DOHH2 (cell line): ENCODE measurements around the gene ARRDC4.

Experiments
- H3F3A ChIP-seq: fragments of 200-600 bp; sonication (generic), shearing (Covaris generic); 2 replicates; pipeline ENCODE4 v1.6.0; 2016; ENCODE audit warnings: antibody characterized with exemption, mild to moderate bottlenecking; ENCODE audit not compliant: control insufficient read depth, insufficient read depth
- H3K27ac ChIP-seq: fragments of 200-600 bp; sonication (generic); 2 replicates; pipeline ENCODE4 v1.5.1; 2014; ENCODE audit warnings: low read depth, mild to moderate bottlenecking, low read length, moderate library complexity
- H3K27me3 ChIP-seq: fragments of 200-600 bp; sonication (generic); 2 replicates; pipeline ENCODE4 v1.6.1; 2014; ENCODE audit warnings: mild to moderate bottlenecking, low read length, mixed read lengths; ENCODE audit not compliant: control insufficient read depth
- H3K36me3 ChIP-seq: fragments of 200-600 bp; sonication (generic); 2 replicates; pipeline ENCODE4 v1.6.1; 2014; ENCODE audit warnings: mild to moderate bottlenecking, low read length, moderate library complexity, mixed read lengths; ENCODE audit not compliant: control insufficient read depth
- H3K4me1 ChIP-seq: fragments of 200-600 bp; sonication (generic); 2 replicates; pipeline ENCODE4 v1.6.1; 2014; ENCODE audit warnings: mild to moderate bottlenecking, low read length, mixed read lengths; ENCODE audit not compliant: control insufficient read depth
- H3K4me2 ChIP-seq: fragments of 200-600 bp; sonication (generic); 2 replicates; pipeline ENCODE4 v1.6.0; 2014; ENCODE audit warnings: mild to moderate bottlenecking, low read length, moderate library complexity
- H3K4me3 ChIP-seq: fragments of 200-600 bp; sonication (generic); 2 replicates; pipeline ENCODE4 v1.5.1; 2014; ENCODE audit warnings: mild to moderate bottlenecking, low read length, mixed read lengths
- H3K79me2 ChIP-seq: fragments of 200-600 bp; sonication (generic); 2 replicates; pipeline ENCODE4 v1.6.1; 2014; ENCODE audit warnings: mild to moderate bottlenecking, low read length, mixed read lengths; ENCODE audit not compliant: control insufficient read depth
- H3K9me2 ChIP-seq: fragments of 200-600 bp; sonication (generic); replicated peaks from 2 replicates; pipeline ENCODE4 v1.6.1; 2014; ENCODE audit warnings: mild to moderate bottlenecking, low read length, mixed read lengths; ENCODE audit not compliant: control insufficient read depth
- H3K9me3 ChIP-seq: fragments of 200-600 bp; sonication (generic); 2 replicates; pipeline ENCODE4 v1.6.1; 2014; ENCODE audit warnings: antibody characterized with exemption, low read length, mixed read lengths; ENCODE audit not compliant: control insufficient read depth, insufficient read depth
- H4K20me1 ChIP-seq: fragments of 200-600 bp; sonication (generic); 2 replicates; pipeline ENCODE4 v1.6.0; 2014; ENCODE audit warnings: low read depth, mild to moderate bottlenecking, antibody characterized with exemption, low read length, moderate library complexity; ENCODE audit not compliant: control insufficient read depth, insufficient read depth
- EZH2phosphoT487 ChIP-seq: fragments of 200-600 bp; sonication (generic); IDR thresholded peaks from 2 replicates; pipeline ENCODE4 v1.6.1; 2017; ENCODE audit warnings: borderline replicate concordance, mild to moderate bottlenecking, antibody characterized with exemption, low read length, moderate library complexity, mixed read lengths
- TF ChIP-seq, protein P1 (sequence below): fragments of 200-600 bp; sonication (generic); IDR thresholded peaks from one replicate; pipeline ENCODE4 v1.5.1; 2014; ENCODE audit warnings: antibody characterized with exemption, mild to moderate bottlenecking, low read depth, low read length; ENCODE audit not compliant: poor library complexity, severe bottlenecking

Gene ARRDC4, protein sequence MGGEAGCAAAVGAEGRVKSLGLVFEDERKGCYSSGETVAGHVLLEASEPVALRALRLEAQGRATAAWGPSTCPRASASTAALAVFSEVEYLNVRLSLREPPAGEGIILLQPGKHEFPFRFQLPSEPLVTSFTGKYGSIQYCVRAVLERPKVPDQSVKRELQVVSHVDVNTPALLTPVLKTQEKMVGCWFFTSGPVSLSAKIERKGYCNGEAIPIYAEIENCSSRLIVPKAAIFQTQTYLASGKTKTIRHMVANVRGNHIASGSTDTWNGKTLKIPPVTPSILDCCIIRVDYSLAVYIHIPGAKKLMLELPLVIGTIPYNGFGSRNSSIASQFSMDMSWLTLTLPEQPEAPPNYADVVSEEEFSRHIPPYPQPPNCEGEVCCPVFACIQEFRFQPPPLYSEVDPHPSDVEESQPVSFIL

DNA sequence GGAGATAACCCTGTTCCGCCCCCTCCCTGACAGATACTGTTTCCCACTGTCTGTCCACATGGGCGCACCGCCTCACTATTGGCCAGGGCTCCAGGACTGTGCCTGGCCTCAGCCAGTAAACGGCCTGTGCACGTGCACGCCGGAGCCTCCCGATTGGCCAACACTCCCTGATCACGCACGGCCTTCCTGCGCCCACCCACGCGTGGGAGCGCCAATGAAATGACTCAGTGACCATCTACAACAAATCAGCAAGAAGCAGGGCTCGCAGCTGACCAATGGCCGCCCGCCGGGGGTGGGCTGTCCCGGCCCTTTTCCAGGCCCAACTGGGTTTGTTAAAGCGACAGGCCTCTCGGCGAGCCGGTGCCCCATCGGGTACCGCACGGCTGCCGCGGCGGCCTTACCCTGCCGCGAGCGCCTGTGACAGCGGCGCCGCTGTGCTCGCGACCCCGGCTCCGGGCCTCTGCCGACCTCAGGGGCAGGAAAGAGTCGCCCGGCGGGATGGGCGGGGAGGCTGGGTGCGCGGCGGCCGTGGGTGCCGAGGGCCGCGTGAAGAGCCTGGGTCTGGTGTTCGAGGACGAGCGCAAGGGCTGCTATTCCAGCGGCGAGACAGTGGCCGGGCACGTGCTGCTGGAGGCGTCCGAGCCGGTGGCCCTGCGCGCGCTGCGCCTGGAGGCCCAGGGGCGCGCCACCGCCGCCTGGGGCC lies at the start of gene ARRDC4:
Gene ARRDC4 (plus strand): TSS at position 340 of the 703 bp plus-strand sequence. CDS start 159 bp downstream, at position 499.
- Histone ChIP-seq H4K20me1 (no peaks in the 10 kb centered on the region), H3K4me3 (no peak within 1 kb of the TSS), H3F3A (no peaks in the 10 kb centered on the region), H3K4me2 (no peak within 1 kb of the TSS), H3K4me1 (no peaks in the 10 kb centered on the region), H3K9me3 (no peaks in the 10 kb centered on the region; the same call in 1 of the 2 replicates), H3K27me3 (no peaks in the 10 kb centered on the region), H3K9me2 (no peaks in the 10 kb centered on the region), H3K27ac (no peak within 1 kb of the TSS), H3K36me3 (no peaks in the 10 kb centered on the region), H3K79me2 (no peaks in the 10 kb centered on the region)
- TF ChIP-seq, protein P1, sequence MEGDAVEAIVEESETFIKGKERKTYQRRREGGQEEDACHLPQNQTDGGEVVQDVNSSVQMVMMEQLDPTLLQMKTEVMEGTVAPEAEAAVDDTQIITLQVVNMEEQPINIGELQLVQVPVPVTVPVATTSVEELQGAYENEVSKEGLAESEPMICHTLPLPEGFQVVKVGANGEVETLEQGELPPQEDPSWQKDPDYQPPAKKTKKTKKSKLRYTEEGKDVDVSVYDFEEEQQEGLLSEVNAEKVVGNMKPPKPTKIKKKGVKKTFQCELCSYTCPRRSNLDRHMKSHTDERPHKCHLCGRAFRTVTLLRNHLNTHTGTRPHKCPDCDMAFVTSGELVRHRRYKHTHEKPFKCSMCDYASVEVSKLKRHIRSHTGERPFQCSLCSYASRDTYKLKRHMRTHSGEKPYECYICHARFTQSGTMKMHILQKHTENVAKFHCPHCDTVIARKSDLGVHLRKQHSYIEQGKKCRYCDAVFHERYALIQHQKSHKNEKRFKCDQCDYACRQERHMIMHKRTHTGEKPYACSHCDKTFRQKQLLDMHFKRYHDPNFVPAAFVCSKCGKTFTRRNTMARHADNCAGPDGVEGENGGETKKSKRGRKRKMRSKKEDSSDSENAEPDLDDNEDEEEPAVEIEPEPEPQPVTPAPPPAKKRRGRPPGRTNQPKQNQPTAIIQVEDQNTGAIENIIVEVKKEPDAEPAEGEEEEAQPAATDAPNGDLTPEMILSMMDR = no peak
- TF ChIP-seq EZH2phosphoT487 = no peak

DNA sequence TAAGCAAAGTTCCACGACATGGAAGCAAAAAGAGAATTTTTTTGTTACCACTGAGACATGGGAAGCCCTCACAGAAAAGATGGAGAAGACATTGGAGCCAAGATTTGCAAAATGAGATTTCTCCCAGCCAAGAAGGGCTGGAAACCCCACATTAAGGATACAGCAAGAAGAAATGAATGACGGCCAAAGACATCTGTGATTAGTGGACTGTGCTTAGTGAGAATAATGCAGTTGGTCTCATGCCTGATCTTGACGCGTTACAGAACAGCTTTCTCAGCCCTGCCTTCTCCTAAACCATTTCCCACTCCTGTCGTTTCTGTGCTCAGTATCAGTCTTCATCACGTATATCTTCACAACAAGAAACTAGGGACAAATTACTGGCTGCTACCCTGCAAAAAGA lies 45.8 kb upstream of the ARRDC4 start:
- H3K79me2 ChIP-seq = no peaks in the 10 kb centered on the region
- H3K27me3 ChIP-seq = peaks cover 3% of the 10 kb centered on the region; the same call in 1 of the 2 replicates
- H3K4me1 ChIP-seq = no peaks in the 10 kb centered on the region
- no peak for TF ChIP-seq EZH2phosphoT487
- TF ChIP-seq, protein P1 = no peak
- no peaks in the 10 kb centered on the region for H3F3A ChIP-seq
- no peaks in the 10 kb centered on the region for H3K9me3 ChIP-seq
- H3K27ac ChIP-seq = no peak overlapping the region
- no peaks in the 10 kb centered on the region for H4K20me1 ChIP-seq
- H3K36me3 ChIP-seq = no peaks in the 10 kb centered on the region
- H3K4me2 ChIP-seq = no peak overlapping the region
- H3K4me3 ChIP-seq = no peak overlapping the region
- no peaks in the 10 kb centered on the region for H3K9me2 ChIP-seq

DNA sequence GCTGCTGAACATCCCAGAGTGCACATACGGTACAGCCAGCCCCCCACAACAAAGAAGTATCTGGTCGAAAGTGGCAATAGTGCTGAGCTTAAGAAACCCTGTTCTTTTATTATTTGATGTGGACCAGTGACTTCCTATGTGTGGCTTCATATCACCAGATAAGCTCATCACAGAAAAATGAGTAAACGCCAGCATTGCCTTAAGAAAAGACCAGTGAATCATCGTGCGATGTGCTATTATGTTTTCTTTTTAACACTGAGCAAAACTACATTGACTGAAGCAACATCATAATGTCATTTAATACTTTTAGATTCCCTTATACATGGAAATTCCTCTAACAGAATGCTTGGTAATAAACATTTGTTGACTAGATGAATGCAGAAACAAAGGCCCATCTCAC lies 45.2 kb upstream of the ARRDC4 start:
- H3K27ac ChIP-seq = no peak overlapping the region
- H3K27me3 ChIP-seq = peaks cover 3% of the 10 kb centered on the region; the same call in 1 of the 2 replicates
- H3K4me2 ChIP-seq = no peak overlapping the region
- no peaks in the 10 kb centered on the region for H3K79me2 ChIP-seq
- H3K4me3 ChIP-seq = no peak overlapping the region
- no peaks in the 10 kb centered on the region for H4K20me1 ChIP-seq
- no peaks in the 10 kb centered on the region for H3K9me3 ChIP-seq
- H3K36me3 ChIP-seq = no peaks in the 10 kb centered on the region
- H3K4me1 ChIP-seq = no peaks in the 10 kb centered on the region
- H3K9me2 ChIP-seq = no peaks in the 10 kb centered on the region
- H3F3A ChIP-seq = no peaks in the 10 kb centered on the region
- TF ChIP-seq, protein P1 = no peak
- no peak for TF ChIP-seq EZH2phosphoT487
